GM23338 (cell line): ENCODE data around the gene GPRC5D. TPM values are rescaled to one million over a fixed set of nuclear protein-coding genes. Genes with fewer than 3 reads are reported as not detected.

Experiments used
- ATAC-seq: fragments of 200-7000 bp; cut with Tn5 transposase; 3 replicates; pipeline ENCODE4 v1.9.1; 2020
- DNase-seq: peaks from one replicate; pipeline ENCODE4 v3.0.0-alpha.2; 2015; ENCODE audit warnings: low spot score
- H2AFZ ChIP-seq: fragments of 200-600 bp; sonication (generic); 2 replicates; pipeline ENCODE4 v1.8.0; 2016; ENCODE audit warnings: antibody characterized with exemption, mild to moderate bottlenecking, moderate library complexity
- H3F3A ChIP-seq: fragments of 200-600 bp; sonication (generic); replicated peaks from 2 replicates; pipeline ENCODE4 v1.8.0; 2017; ENCODE audit warnings: antibody characterized with exemption, mixed run types, low read depth
- H3K27ac ChIP-seq: fragments of 200-600 bp; sonication (generic); 2 replicates; pipeline ENCODE4 v1.6.1; 2016; ENCODE audit warnings: low read depth
- H3K27me3 ChIP-seq: fragments of 200-600 bp; sonication (generic); 2 replicates; pipeline ENCODE4 v1.8.0; 2016; ENCODE audit warnings: mild to moderate bottlenecking, mixed run types, moderate library complexity; ENCODE audit not compliant: insufficient read depth
- H3K36me3 ChIP-seq: fragments of 200-600 bp; sonication (generic); 2 replicates; pipeline ENCODE4 v1.8.0; 2016; ENCODE audit warnings: mild to moderate bottlenecking; ENCODE audit not compliant: insufficient read depth
- H3K4me1 ChIP-seq: fragments of 200-600 bp; sonication (generic); 2 replicates; pipeline ENCODE4 v1.8.0; 2016; ENCODE audit warnings: mild to moderate bottlenecking, moderate library complexity; ENCODE audit not compliant: insufficient read depth
- H3K4me2 ChIP-seq: fragments of 200-600 bp; sonication (generic); 2 replicates; pipeline ENCODE4 v1.7.1; 2017; ENCODE audit warnings: mixed run types
- H3K4me3 ChIP-seq: fragments of 200-600 bp; sonication (generic); 2 replicates; pipeline ENCODE4 v1.6.1; 2016; ENCODE audit warnings: mixed run types
- H3K79me2 ChIP-seq: fragments of 200-600 bp; sonication (generic); replicated peaks from 2 replicates; pipeline ENCODE4 v1.8.0; 2017; ENCODE audit warnings: mild to moderate bottlenecking; ENCODE audit not compliant: insufficient read depth
- H3K9me2 ChIP-seq: fragments of 200-600 bp; sonication (generic); 2 replicates; pipeline ENCODE4 v1.8.0; 2017; ENCODE audit not compliant: insufficient read depth
- H4K20me1 ChIP-seq: fragments of 200-600 bp; sonication (generic); replicated peaks from 2 replicates; pipeline ENCODE4 v1.8.0; 2017; ENCODE audit warnings: mild to moderate bottlenecking; ENCODE audit not compliant: insufficient read depth
- H3K27ac Mint-ChIP-seq: 2 replicates; pipeline ENCODE4 v1.8.0; 2020; ENCODE audit warnings: inconsistent platforms, mild to moderate bottlenecking, moderate library complexity, mixed read lengths
- H3K27me3 Mint-ChIP-seq: 3 replicates; pipeline ENCODE4 v1.8.0; 2022; ENCODE audit warnings: low read depth, mild to moderate bottlenecking, moderate library complexity, mixed read lengths, inconsistent platforms; ENCODE audit not compliant: insufficient read depth, poor library complexity
- H3K36me3 Mint-ChIP-seq: 3 replicates; pipeline ENCODE4 v1.8.0; 2021; ENCODE audit warnings: low read depth, mild to moderate bottlenecking, inconsistent platforms, moderate library complexity, mixed read lengths
- H3K4me1 Mint-ChIP-seq: 3 replicates; pipeline ENCODE4 v1.8.0; 2020; ENCODE audit warnings: mild to moderate bottlenecking, inconsistent platforms, mixed read lengths
- H3K4me3 Mint-ChIP-seq: 3 replicates; pipeline ENCODE4 v1.8.0; 2021; ENCODE audit warnings: moderate library complexity, mild to moderate bottlenecking, inconsistent platforms, mixed read lengths
- H3K9me3 Mint-ChIP-seq: 3 replicates; pipeline ENCODE4 v1.8.0; 2020; ENCODE audit warnings: moderate library complexity, mild to moderate bottlenecking, inconsistent platforms, mixed read lengths
- CREB1 ChIP-seq: fragments of 250-450 bp; sonication (Bioruptor Pico); IDR thresholded peaks from 2 replicates; pipeline ENCODE4 v1.5.0; 2020; ENCODE audit warnings: low read depth, mild to moderate bottlenecking, moderate library complexity
- CTCF ChIP-seq, 2 experiments: fragments of 200-600 bp in 1 of 2; sonication (generic) in 1 of 2; conservative IDR thresholded peaks; 2 replicates each; pipeline versions ENCODE4 v1.5.1 to v1.6.1; 2016 to 2017; ENCODE audit warnings: antibody characterized with exemption in 2 of 2, low read depth in 2 of 2, mild to moderate bottlenecking in 2 of 2, moderate library complexity in 1 of 2
- EZH2phosphoT487 ChIP-seq: fragments of 200-600 bp; sonication (generic); IDR thresholded peaks from one replicate; pipeline ENCODE4 v1.8.1; 2018; ENCODE audit warnings: antibody characterized with exemption; ENCODE audit not compliant: unreplicated experiment
- NANOG ChIP-seq: IDR thresholded peaks from 2 replicates; pipeline ENCODE4 v1.6.1; 2016; ENCODE audit warnings: antibody characterized with exemption, borderline replicate concordance
- POLR2AphosphoS5 ChIP-seq: IDR thresholded peaks from 2 replicates; pipeline ENCODE4 v1.6.1; 2016; ENCODE audit warnings: antibody characterized with exemption, low read depth
- ZNF114 ChIP-seq: fragments of 250-450 bp; sonication (Bioruptor Pico); IDR thresholded peaks from 2 replicates; pipeline ENCODE4 v1.5.0; 2020; ENCODE audit warnings: mild to moderate bottlenecking, moderate library complexity
- ZNF331 ChIP-seq: fragments of 250-450 bp; sonication (Bioruptor Pico); IDR thresholded peaks from 2 replicates; pipeline ENCODE4 v1.5.0; 2020; ENCODE audit warnings: low read depth, mild to moderate bottlenecking, moderate library complexity
- ZNF462 ChIP-seq: fragments of 250-450 bp; sonication (Bioruptor Pico); IDR thresholded peaks from 2 replicates; pipeline ENCODE4 v1.5.0; 2020; ENCODE audit warnings: mild to moderate bottlenecking, moderate library complexity
- polyA plus RNA-seq: library from polyadenylated mRNA; unstranded; fragments of >200 nt; fragmentation: Nextera tagmentation; extraction: Ambion mirVana; gene quantifications from 2 replicates; pipeline ENCODE4 v1.2.1, GENCODE V29; 2016
- total RNA-seq: library from RNA; depleted of rRNA; stranded (reverse); fragments of >200 nt; shearing (Covaris generic); gene quantifications from 2 replicates; pipeline ENCODE4 v1.2.3, GENCODE V29; 2014

The GPRC5D gene
- total and polyA plus RNA-seq, 2 experiments from 2014 or later, result not detected

GRCh38 chr12:12924169-12924568 lies 27.8 kb downstream of the GPRC5D start (continued):
- TF ChIP-seq ZNF462 (CRISPR knock-in tag) (no peak), ZNF114 (CRISPR knock-in tag) (no peak), CREB1 (CRISPR knock-in tag) (no peak)

GRCh38 chr12:12922978-12923377 lies 29.0 kb downstream of the GPRC5D start:
- H3F3A ChIP-seq, result 0 out of 2 replicates have a peak, but pooled peaks cover 4% of the 10 kb centered on the region
- H3K4me3 ChIP-seq, result no peak overlapping the region
- no peaks in the 10 kb centered on the region for H3K27me3 ChIP-seq
- no peak overlapping the region for H3K27ac ChIP-seq
- H3K9me2 ChIP-seq, result no peaks in the 10 kb centered on the region
- H3K4me3 Mint-ChIP-seq, result no peak overlapping the region
- H4K20me1 ChIP-seq, result no peaks in the 10 kb centered on the region
- H3K79me2 ChIP-seq, result no peaks in the 10 kb centered on the region
- peaks cover 10% of the 10 kb centered on the region for H3K4me1 Mint-ChIP-seq
- H3K27ac Mint-ChIP-seq, result no peak overlapping the region
- peaks cover 8% of the 10 kb centered on the region for H3K4me1 ChIP-seq
- H3K36me3 Mint-ChIP-seq, result no peaks in the 10 kb centered on the region; the same call in 2 of the 3 replicates
- DNase-seq, result no peak
- no peak overlapping the region for H3K4me2 ChIP-seq
- H3K36me3 ChIP-seq, result no peaks in the 10 kb centered on the region
- H3K9me3 Mint-ChIP-seq, result no peaks in the 10 kb centered on the region
- H2AFZ ChIP-seq, result peak overlapping the region; percentile 81; the same call in 1 of the 2 replicates
- peaks cover 10% of the 10 kb centered on the region for H3K27me3 Mint-ChIP-seq
- ATAC-seq, result no peak
- TF ChIP-seq ZNF331 (CRISPR knock-in tag) (no peak), ZNF114 (CRISPR knock-in tag) (no peak), NANOG (no peak), EZH2phosphoT487 (no peak), CTCF (conservative IDR thresholded peaks at IDR 0.05; ENCODE audit: low read depth in 2 of 2) (no peak), CREB1 (CRISPR knock-in tag) (no peak), ZNF462 (CRISPR knock-in tag) (no peak), POLR2AphosphoS5 (no peak)
